Glomerular visceral epithelial cell (primary cell): ENCODE measurements around the gene MAP2K2.

Experiments
- DNase-seq: peaks from one replicate; pipeline ENCODE4 v3.0.0-alpha.2; 2016; ENCODE audit errors: extremely low spot score

Gene MAP2K2

GRCh38 chr19:4099041-4099764 lies 24.7 kb downstream of the MAP2K2 start:
- no peak for DNase-seq

GRCh38 chr19:4098493-4098892 lies 25.4 kb downstream of the MAP2K2 start:
- no peak for DNase-seq

DNA sequence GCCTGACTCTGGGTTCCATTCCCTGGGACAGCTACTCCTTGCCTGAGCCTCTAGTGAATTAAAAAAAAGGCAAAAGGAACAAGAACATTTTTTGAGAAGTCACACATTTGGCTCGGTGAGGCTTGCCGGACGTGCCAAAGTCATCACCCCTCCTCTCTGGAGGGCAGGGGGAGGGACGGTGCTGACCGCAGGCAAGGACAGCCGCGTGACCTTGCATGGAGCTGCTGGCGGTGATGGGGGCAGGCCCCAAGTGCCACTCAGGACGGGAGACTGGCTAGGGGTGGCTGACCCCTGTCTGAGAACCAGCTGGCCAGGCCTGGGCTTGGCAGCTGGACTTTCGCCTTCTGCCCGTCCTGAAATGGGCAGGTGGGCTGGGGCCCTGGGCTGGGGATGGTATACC lies 26.4 kb downstream of the MAP2K2 start:
- no peak for DNase-seq

- DNase-seq = no peak
Measured at GRCh38 chr19:4096049-4096892, 27.7 kb downstream of the MAP2K2 start.

DNA sequence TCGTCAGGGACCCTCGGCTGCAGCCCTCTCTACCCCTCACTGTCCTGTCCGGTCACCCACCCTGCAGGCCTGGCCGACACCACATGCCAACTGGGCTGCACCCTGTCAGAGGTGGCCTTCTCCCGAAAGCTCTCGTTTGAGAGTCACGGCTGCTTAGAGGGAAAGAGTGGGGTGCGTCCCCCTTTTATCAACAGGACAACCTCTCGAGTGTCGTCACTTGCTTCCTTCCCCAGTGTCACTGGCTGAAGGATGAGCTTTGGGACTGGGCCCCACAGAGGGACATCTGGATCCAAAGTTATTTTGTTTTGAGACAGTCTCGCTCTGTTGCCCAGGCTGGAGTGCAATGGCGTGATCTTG lies 28.5 kb downstream of the MAP2K2 start:
- DNase-seq = no peak

DNA sequence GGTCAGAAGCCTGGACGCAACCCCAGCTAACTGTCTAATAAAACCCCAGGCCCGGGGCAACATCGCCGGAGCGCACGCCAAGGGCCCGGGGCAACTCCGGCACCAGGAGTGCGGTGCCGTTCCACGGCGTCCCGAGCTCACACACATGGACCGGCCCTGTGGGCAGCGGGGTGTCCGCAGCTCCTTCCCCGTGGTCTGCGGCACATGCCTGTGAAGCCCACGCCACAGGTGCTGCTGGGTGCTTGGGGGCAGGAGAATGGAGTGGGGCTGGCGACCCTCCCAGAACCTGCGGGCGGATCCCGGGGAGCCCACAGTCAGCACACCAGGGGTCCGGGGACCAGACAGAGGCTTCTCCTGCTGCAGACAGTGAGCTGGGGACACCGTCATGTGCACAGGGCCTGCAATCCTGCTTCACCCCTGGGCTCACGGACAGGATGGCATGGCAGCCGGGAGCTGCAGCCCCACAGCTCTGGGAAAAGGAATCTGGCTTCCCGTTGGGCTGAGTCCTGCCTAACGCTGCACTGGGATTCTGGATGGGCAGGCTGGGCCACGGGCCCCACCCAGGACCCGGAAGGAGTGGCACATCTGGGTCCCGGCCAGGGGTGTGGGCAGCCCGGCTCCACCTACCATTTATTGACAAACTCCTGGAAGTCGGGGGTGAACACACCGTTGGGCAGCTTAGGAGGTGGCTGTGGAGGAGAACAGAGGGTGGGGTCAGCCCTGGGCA lies 29.0 kb downstream of the MAP2K2 start:
- DNase-seq = no peak

DNA sequence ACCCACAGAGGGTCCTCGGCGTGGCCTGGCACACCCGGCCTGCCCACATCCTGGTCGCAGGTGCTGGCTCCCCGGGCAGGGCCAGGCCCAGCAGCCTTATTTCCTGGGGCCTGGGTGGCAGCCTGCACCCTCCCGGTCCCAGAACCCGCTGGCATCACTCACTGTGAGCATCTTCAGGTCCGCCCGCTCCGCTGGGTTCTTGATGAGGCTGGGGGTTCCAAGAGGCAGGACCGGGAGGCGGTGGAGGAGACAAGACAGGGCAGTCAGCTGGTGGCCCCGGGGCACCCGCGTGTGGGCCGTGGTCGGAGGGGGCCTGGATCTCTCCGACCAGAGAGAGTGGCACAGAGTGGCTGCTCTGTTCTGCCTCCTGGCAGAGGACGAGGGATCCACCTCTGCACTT lies 29.6 kb downstream of the MAP2K2 start:
- no peak for DNase-seq

- no peak for DNase-seq
Measured at GRCh38 chr19:4093643-4094175, 30.2 kb downstream of the MAP2K2 start.

- no peak for DNase-seq
Measured at GRCh38 chr19:4090356-4091220, 33.3 kb downstream of the MAP2K2 start.

DNA sequence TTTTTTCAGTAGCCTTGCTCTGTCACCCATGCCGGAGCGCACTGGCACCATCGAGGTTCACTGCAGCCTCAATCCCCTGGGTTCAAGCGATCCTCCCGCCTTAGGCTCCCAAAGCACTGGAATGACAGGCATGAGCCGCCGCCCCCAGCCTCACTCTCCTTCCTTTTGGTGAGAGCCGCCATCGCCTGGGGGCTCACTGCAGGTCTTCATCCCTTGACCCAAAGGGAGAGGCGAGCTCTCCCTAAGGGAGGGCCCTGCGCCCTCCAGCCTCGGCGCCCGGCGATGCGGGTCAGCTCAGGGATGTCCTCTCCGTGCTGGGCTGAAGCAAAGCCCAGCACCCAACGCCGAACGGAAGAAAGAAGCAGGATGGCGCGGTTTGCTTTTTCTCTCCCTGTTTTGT lies 34.0 kb downstream of the MAP2K2 start:
- no peak for DNase-seq

DNA sequence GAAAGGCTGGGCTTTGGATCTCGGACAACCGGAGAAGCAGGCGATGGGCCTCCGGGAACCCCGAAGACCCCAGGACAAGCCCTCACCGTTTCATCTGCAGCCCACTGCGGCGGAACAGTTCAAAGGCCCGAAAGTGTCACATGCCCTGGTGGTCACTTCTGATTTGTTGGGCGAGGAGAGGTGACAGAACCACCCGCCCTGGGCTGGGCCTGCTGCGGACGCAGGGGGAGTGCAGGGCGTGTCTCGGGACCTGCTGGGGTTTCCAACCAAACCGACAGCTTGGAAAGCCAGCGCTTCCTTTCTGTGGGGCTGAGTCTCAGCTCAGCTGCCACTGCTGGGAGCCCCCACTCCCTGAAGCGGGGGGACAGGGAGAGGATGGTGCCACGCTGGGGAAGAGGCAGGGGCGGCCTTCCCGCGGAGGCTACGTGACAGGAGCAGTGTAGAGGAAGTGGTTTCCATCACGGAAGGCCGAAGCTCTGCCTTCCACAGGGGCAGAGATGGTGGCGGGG lies 34.5 kb downstream of the MAP2K2 start:
- no peak for DNase-seq

DNA sequence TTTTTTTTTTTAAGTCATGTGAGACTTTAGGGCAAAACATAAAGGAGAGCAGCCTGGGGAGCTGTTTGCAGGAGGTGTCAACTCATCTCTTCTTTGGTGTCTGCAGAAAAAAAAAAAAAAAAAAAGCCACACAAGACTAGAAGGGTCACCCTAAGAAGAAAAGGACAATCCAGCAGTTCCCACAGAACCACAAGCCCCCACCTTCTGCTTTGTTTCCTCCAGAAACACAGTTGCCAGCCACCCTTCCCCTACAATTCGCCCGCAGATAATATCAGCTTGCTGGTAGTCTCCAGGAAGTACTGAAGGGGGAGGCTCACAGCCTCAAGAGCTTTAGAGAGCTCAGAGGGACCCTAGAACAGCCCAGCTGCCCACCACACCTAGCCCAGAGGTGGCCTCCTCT lies 34.9 kb downstream of the MAP2K2 start:
- DNase-seq = no peak

DNA sequence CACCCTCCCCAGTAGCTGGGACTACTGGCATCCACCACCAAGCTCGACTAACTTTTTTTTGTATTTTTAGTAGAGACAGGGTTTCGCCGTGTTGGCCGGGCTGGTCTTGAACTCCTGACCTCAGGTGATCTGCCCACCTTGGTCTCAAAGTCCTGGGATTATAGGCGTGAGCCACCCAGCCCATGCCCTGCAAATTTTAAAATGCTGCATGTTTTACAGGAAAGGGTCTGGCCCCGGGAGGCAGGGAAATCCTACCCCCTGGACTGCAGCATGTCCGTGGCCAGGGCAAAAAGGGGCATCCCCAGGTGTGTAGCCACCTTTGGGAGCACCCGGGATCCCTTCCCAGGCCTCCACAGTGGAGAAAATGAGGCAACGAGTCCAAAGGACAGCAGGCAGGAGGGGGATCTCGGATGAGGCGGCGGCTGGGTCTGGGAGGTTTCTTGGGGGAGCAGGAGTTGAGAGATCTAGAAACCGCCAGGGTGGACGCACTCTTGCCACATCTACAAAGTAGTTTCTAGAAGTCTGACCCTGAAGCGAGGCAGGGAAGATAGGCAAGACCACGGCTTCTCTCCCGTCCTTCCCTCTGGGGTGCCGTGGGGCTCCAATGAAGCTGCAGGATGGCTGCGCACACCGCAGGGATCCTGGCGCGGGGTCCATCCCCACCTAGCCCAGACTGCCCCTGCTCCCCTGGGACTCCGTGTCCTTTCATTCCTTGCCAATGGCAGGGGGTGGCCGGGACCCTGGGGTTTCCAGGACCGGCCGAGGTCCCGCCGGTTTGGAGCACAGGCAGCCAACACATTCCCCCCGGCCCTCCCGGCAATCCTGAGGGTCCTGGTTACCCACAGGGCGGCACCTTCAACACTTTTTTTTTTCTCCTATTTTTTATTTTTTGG lies 35.9 kb downstream of the MAP2K2 start:
- DNase-seq = no peak

- DNase-seq = no peak
Measured at GRCh38 chr19:4086411-4086867, 37.5 kb downstream of the MAP2K2 start.

- DNase-seq = no peak
Measured at GRCh38 chr19:4084547-4084877, 39.4 kb downstream of the MAP2K2 start.

DNA sequence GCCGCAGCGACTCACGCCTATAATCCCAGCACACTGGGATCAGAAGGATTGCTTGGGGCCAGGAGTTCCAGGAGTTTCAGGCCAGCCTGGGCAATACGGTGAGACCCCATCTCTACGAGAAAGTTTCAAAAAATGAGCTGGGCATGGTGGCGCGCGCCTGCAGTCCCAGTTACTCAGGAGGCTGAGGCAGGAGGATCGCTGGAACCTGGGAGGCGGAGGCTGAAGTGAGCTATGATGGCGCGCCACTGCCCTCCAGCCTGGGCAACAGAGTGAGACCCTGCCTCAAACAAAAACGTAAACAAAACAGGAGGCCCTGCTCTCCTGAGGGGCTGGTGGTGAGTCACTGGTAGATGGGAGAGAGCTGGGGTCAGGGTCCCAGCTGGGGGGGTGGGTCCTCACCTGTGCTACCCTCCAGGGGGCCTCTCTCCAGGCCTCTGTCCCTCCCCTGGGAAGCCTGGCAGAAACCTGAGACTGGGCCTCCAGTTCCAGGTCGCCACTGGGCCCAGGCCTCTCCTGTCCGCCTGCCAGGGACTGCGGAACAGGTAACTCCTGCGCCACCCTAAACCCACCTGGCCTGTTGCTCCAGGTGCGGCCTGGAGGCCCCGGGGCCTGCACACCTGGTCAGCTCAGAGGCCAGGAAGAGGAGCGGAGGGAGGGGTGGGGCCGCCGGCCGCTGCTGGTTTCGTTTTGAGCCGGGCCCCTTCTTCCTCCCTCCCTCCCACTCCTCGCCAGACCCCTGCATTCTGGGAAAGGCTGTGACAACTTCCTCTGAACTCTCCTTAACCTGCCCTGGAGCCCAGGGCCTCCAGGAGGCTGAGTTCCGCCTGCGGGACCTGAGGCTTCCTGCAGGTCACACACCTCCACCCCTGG lies 40.0 kb downstream of the MAP2K2 start:
- DNase-seq = no peak

GRCh38 chr19:4082172-4082571 lies 41.8 kb downstream of the MAP2K2 start:
- DNase-seq = no peak

- no peak for DNase-seq
Measured at GRCh38 chr19:4081441-4082129, 42.3 kb downstream of the MAP2K2 start.

DNA sequence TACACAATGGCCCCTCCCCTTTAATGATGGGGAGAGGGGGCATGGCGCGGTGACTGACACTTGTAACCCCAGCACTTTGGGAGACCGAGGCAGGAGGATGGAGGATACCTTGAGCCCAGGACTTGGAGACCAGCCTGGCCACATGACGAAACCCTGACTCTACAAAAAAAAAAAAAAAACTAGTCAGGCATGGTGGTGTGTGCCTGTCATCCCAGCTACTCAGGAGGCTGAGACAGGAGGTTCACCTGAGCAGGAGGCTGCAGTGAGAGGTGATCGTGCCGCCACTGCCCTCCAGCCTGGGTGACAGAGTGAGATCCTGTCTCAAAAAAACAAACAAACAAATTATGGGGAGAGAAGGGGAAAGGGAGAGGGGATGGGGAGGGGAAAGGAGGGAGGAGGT lies 43.4 kb downstream of the MAP2K2 start:
- DNase-seq = no peak
